OCI-LY7 (cell line): ENCODE results near the gene ACAP3. TPM values are rescaled to one million over a fixed set of nuclear protein-coding genes. Genes with fewer than 3 reads are reported as not detected.

Source experiments
- BruUV-seq: library from RNA; stranded (reverse); fragments of 400-500 nt; replicated peaks from 2 replicates; lab custom pipeline; 2021; lab: Mats Ljungman, UMichigan
- CTCF ChIA-PET: fragments of 300-600 bp; sonication (Branson Sonifier 250); formaldehyde crosslinking; loops from one replicate; lab custom pipeline; 2022; ENCODE audit warnings: antibody characterized with exemption; ENCODE audit not compliant: unreplicated experiment; lab: Charles Lee
- POLR2A ChIA-PET: fragments of 300-600 bp; sonication (Branson Sonifier 250); formaldehyde crosslinking; loops from one replicate; lab custom pipeline; 2022; ENCODE audit warnings: antibody characterized with exemption; lab: Charles Lee
- DNase-seq: peaks from one replicate; pipeline ENCODE4 v3.0.0-alpha.2; 2015; ENCODE audit warnings: low spot score
- H2AFZ ChIP-seq: fragments of 200-600 bp; sonication (generic), shearing (Covaris generic); 2 replicates; pipeline ENCODE4 v1.6.1; 2014; ENCODE audit warnings: mild to moderate bottlenecking, antibody characterized with exemption, low read length, moderate library complexity
- H3K27ac ChIP-seq: fragments of 200-600 bp; sonication (generic); 2 replicates; pipeline ENCODE4 v1.5.1; 2014; ENCODE audit warnings: mixed run types, low read depth, mild to moderate bottlenecking, moderate library complexity, low read length, inconsistent platforms; ENCODE audit not compliant: poor library complexity, severe bottlenecking
- H3K36me3 ChIP-seq: fragments of 200-600 bp; sonication (generic); 2 replicates; pipeline ENCODE4 v1.6.1; 2014; ENCODE audit warnings: mild to moderate bottlenecking, antibody characterized with exemption, low read length, moderate library complexity, mixed read lengths; ENCODE audit not compliant: insufficient read depth
- H3K4me1 ChIP-seq: fragments of 200-600 bp; sonication (generic); 2 replicates; pipeline ENCODE4 v1.5.1; 2014; ENCODE audit warnings: mild to moderate bottlenecking, low read length; ENCODE audit not compliant: insufficient read depth, poor library complexity, severe bottlenecking
- H3K4me2 ChIP-seq: fragments of 200-600 bp; sonication (generic); 2 replicates; pipeline ENCODE4 v1.6.1; 2014; ENCODE audit warnings: mild to moderate bottlenecking, low read length
- H3K4me3 ChIP-seq: fragments of 200-600 bp; sonication (generic); 2 replicates; pipeline ENCODE4 v1.5.1; 2014; ENCODE audit warnings: mild to moderate bottlenecking, low read depth, low read length; ENCODE audit not compliant: poor library complexity, severe bottlenecking
- H3K79me2 ChIP-seq: fragments of 200-600 bp; sonication (generic); 2 replicates; pipeline ENCODE4 v1.6.1; 2016; ENCODE audit warnings: low read depth, mild to moderate bottlenecking, low read length, moderate library complexity, mixed read lengths; ENCODE audit not compliant: insufficient read depth
- H3K9me2 ChIP-seq: fragments of 200-600 bp; sonication (generic); 2 replicates; pipeline ENCODE4 v1.6.1; 2016; ENCODE audit warnings: mild to moderate bottlenecking, low read length, mixed read lengths; ENCODE audit not compliant: insufficient read depth
- H3K9me3 ChIP-seq: fragments of 200-600 bp; sonication (generic); 2 replicates; pipeline ENCODE4 v1.6.1; 2014; ENCODE audit warnings: mild to moderate bottlenecking, mixed run types, low read length, mixed read lengths
- H4K20me1 ChIP-seq: fragments of 200-600 bp; sonication (generic); 2 replicates; pipeline ENCODE4 v1.6.1; 2014; ENCODE audit warnings: mild to moderate bottlenecking, antibody characterized with exemption, low read length, moderate library complexity, mixed read lengths; ENCODE audit not compliant: insufficient read depth
- EZH2phosphoT487 ChIP-seq: fragments of 200-600 bp; sonication (generic); IDR thresholded peaks from 2 replicates; pipeline ENCODE4 v1.6.1; 2018; ENCODE audit warnings: low read depth, borderline replicate concordance, mild to moderate bottlenecking, mixed run types, antibody characterized with exemption, low read length, moderate library complexity, mixed read lengths
- intact Hi-C: fragments of 100-400 bp; cut with micrococcal nuclease; formaldehyde crosslinking; loops from one replicate; pipeline ENCODE4 v1.10.0; 2022; ENCODE audit not compliant: unreplicated experiment
- total RNA-seq, 2 experiments: library from RNA; depleted of rRNA in 1 of 2; stranded (reverse); fragments of >200 nt in 1 of 2; shearing (Covaris generic) in 1 of 2; gene quantifications; 2 replicates each; pipeline ENCODE4 v1.2.3, GENCODE V29; 2014 to 2022
- TF ChIP-seq, protein P1 (sequence below): fragments of 200-600 bp; sonication (generic); conservative IDR thresholded peaks from 2 replicates; pipeline ENCODE4 v1.5.1; 2014; ENCODE audit warnings: mild to moderate bottlenecking, antibody characterized with exemption, low read length, moderate library complexity, mixed read lengths

Gene ACAP3
- total RNA-seq, 2 experiments from 2014 or later, result 26.3 to 47.6 TPM

DNA sequence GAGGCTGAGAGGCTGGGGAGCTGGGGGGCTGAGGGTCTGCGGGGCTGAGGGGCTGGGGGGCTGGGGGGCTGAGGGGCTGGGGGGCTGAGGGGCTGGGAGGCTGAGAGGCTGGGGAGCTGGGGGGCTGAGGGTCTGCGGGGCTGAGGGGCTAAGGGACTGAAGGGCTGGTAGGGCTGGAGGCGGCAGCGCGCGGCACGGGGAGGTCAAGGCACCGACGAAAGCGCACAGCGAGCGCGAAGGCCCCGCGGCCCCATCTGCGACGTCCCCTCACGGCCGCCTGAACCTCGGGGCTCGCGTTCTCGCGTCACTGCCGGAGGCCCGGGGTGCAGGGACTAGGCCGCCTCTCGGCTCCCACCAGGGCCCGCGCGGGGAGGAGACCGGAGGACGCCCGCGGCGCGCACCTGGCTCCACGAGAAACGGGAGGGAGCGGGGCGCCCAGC is 16.4 kb upstream of the ACAP3 start:
- Histone ChIP-seq H3K9me3 (no peaks in the 10 kb centered on the region), H3K4me2 (peak overlapping the region; percentile 60; the same call in 1 of the 2 replicates), H3K4me3 (peak overlapping the region; percentile 84), H3K36me3 (peaks cover 47% of the 10 kb centered on the region), H3K9me2 (no peaks in the 10 kb centered on the region), H3K27ac (peak overlapping the region; percentile 28), H4K20me1 (peaks cover 3% of the 10 kb centered on the region; the same call in 1 of the 2 replicates), H2AFZ (no peak overlapping the region), H3K4me1 (peaks cover 25% of the 10 kb centered on the region), H3K79me2 (peaks cover 43% of the 10 kb centered on the region)
- ChIA-PET CTCF (no interaction called here), POLR2A (no interaction called here)
- BruUV-seq, result no TSS peak
- no peak for TF ChIP-seq EZH2phosphoT487
- TF ChIP-seq, protein P1, sequence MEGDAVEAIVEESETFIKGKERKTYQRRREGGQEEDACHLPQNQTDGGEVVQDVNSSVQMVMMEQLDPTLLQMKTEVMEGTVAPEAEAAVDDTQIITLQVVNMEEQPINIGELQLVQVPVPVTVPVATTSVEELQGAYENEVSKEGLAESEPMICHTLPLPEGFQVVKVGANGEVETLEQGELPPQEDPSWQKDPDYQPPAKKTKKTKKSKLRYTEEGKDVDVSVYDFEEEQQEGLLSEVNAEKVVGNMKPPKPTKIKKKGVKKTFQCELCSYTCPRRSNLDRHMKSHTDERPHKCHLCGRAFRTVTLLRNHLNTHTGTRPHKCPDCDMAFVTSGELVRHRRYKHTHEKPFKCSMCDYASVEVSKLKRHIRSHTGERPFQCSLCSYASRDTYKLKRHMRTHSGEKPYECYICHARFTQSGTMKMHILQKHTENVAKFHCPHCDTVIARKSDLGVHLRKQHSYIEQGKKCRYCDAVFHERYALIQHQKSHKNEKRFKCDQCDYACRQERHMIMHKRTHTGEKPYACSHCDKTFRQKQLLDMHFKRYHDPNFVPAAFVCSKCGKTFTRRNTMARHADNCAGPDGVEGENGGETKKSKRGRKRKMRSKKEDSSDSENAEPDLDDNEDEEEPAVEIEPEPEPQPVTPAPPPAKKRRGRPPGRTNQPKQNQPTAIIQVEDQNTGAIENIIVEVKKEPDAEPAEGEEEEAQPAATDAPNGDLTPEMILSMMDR, result no peak
- intact Hi-C loops, result loop anchor here (2.0 kb wide), 2 partner anchors 15 to 51 kb away; partner anchors contain the start of genes AURKAIP1 and PUSL1
- DNase-seq, result no peak

DNA sequence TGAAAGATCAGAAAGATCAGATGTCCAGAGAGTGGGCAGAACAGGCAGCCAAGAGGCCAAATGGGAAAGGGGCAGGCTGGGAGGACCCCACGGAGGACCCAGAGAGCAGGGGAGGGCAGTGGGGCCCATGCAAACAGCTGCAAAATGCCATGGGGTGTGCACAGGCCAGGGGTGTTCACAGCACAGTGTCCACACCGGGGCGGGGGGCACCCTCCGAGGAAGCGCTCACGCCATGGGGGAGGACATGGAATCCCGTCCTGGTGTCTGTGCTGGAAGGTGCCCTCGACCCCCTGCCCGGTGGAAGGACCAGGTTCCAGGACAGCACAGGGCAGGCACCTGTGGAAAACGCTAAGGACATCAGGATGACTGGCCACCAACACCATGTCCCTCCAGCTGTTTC is 15.2 kb upstream of the ACAP3 start:
- Histone ChIP-seq H3K4me2 (peak overlapping the region; percentile 66), H4K20me1 (peaks cover 3% of the 10 kb centered on the region; the same call in 1 of the 2 replicates), H3K9me2 (no peaks in the 10 kb centered on the region), H3K4me1 (peaks cover 25% of the 10 kb centered on the region), H3K79me2 (peaks cover 43% of the 10 kb centered on the region), H3K27ac (no peak overlapping the region), H3K36me3 (peaks cover 48% of the 10 kb centered on the region), H3K9me3 (no peaks in the 10 kb centered on the region), H3K4me3 (no peak overlapping the region), H2AFZ (no peak overlapping the region)
- no peak for DNase-seq
- CTCF ChIA-PET, result no interaction called here
- intact Hi-C loops, result no loop called here
- BruUV-seq, result no TSS peak
- POLR2A ChIA-PET, result no interaction called here
- TF ChIP-seq, protein P1, result no peak
- no peak for TF ChIP-seq EZH2phosphoT487

DNA sequence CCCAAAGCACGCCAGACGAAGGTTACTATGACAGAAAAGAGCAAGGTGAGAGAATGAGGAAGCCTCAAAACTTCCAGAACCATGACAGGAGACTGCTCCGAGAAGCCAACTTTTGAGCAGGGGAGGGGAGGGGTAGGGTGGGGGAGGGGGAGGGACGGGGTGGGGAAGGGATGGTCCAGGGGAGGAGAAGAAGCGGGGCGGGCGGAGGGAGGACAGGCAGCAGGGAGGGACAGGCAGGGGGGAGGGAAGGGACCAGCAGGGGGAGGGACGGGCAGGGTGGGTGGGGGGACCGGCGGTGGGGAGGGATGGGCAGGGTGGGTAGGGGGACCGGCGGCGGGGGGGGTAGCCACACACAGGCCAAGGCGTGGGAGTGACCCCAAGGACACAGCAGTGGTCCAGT is 14.7 kb upstream of the ACAP3 start:
- ChIA-PET CTCF (no interaction called here), POLR2A (no interaction called here)
- no peak overlapping the region for H2AFZ ChIP-seq
- no peak for DNase-seq
- BruUV-seq, result no TSS peak
- TF ChIP-seq, protein P1, result no peak
- no peak for TF ChIP-seq EZH2phosphoT487
- no peaks in the 10 kb centered on the region for H3K9me3 ChIP-seq
- H3K27ac ChIP-seq, result no peak overlapping the region
- intact Hi-C loops, result no loop called here
- peaks cover 3% of the 10 kb centered on the region; the same call in 1 of the 2 replicates for H4K20me1 ChIP-seq
- no peaks in the 10 kb centered on the region for H3K9me2 ChIP-seq
- H3K4me3 ChIP-seq, result no peak overlapping the region
- H3K36me3 ChIP-seq, result peaks cover 53% of the 10 kb centered on the region
- no peak overlapping the region for H3K4me2 ChIP-seq
- peaks cover 43% of the 10 kb centered on the region for H3K79me2 ChIP-seq
- H3K4me1 ChIP-seq, result peaks cover 25% of the 10 kb centered on the region
